SK-N-SH (cell line): Measurements from ENCODE around the gene ZC3H8. TPM values are rescaled to one million over a fixed set of nuclear protein-coding genes. Genes with fewer than 3 reads are reported as not detected.

Experiments used
- CTCF ChIA-PET: fragments of 300-600, 350-600 bp; formaldehyde crosslinking; extraction: SDS; loops from one replicate; lab custom pipeline; 2021; lab: Yijun Ruan, JAX
- POLR2A ChIA-PET: fragments of 350-600 bp; sonication (Branson Sonifier 250); formaldehyde crosslinking; extraction: SDS; loops from one replicate; lab custom pipeline; 2020; ENCODE audit warnings: antibody characterized with exemption, inconsistent platforms; lab: Yijun Ruan, JAX
- DNase-seq: peaks from one replicate; pipeline ENCODE4 v3.0.0; 2012
- H2AFZ ChIP-seq: fragments of 200-600 bp; sonication (generic); 2 replicates; pipeline ENCODE4 v1.8.1; 2016; ENCODE audit warnings: antibody characterized with exemption, mild to moderate bottlenecking, low read depth
- H3F3A ChIP-seq: fragments of 200-600 bp; sonication (generic); replicated peaks from 2 replicates; pipeline ENCODE3; 2016; ENCODE audit warnings: antibody characterized with exemption, mild to moderate bottlenecking; ENCODE audit not compliant: insufficient read depth
- H3K27ac ChIP-seq, 2 experiments: fragments of 200-500 bp in 1 of 2; fragments of 200-600 bp in 1 of 2; sonication (Bioruptor generic) in 1 of 2; sonication (generic), shearing (Covaris generic) in 1 of 2; 2 replicates each; pipeline versions ENCODE4 v1.5.1 to v1.6.1; 2014 to 2016; ENCODE audit warnings: low read depth in 2 of 2, inconsistent platforms in 1 of 2, low read length in 1 of 2, mild to moderate bottlenecking in 1 of 2, mixed read lengths in 1 of 2
- H3K27me3 ChIP-seq: fragments of 200-600 bp; sonication (generic), shearing (Covaris generic); 2 replicates; pipeline ENCODE4 v1.6.1; 2016; ENCODE audit warnings: mixed run types; ENCODE audit not compliant: insufficient read depth
- H3K36me3 ChIP-seq, 2 experiments: fragments of 200-500 bp in 1 of 2; fragments of 200-600 bp in 1 of 2; sonication (Bioruptor generic) in 1 of 2; sonication (generic) in 1 of 2; replicated peaks in 1 of 2; 2 replicates each; pipeline versions ENCODE3 to v1.5.1; 2014 to 2016; ENCODE audit warnings: low read length in 1 of 2, mild to moderate bottlenecking in 1 of 2; ENCODE audit not compliant: insufficient read depth in 2 of 2, control insufficient read depth in 1 of 2
- H3K4me1 ChIP-seq, 2 experiments: fragments of 200-500 bp in 1 of 2; fragments of 200-600 bp in 1 of 2; sonication (Bioruptor generic) in 1 of 2; sonication (generic), shearing (Covaris generic) in 1 of 2; 2 replicates each; pipeline versions ENCODE4 v1.5.1 to v1.6.1; 2014 to 2016; ENCODE audit warnings: low read depth in 1 of 2, low read length in 1 of 2, mixed run types in 1 of 2; ENCODE audit not compliant: insufficient read depth in 2 of 2, control insufficient read depth in 1 of 2
- H3K4me2 ChIP-seq: fragments of 200-600 bp; sonication (generic), shearing (Covaris generic); 2 replicates; pipeline ENCODE4 v1.6.1; 2017; ENCODE audit warnings: mixed run types
- H3K4me3 ChIP-seq, 2 experiments: fragments of 200-500 bp in 1 of 2; fragments of 200-600 bp in 1 of 2; sonication (Bioruptor generic) in 1 of 2; sonication (generic), shearing (Covaris generic) in 1 of 2; 2 replicates each; pipeline versions ENCODE4 v1.5.1 to v1.8.1; 2014 to 2016; ENCODE audit warnings: low read depth in 2 of 2, inconsistent platforms in 1 of 2, low read length in 1 of 2, mild to moderate bottlenecking in 1 of 2, mixed read lengths in 1 of 2, moderate library complexity in 1 of 2
- H3K79me2 ChIP-seq: fragments of 200-600 bp; sonication (generic); 2 replicates; pipeline ENCODE4 v1.8.1; 2017; ENCODE audit warnings: mild to moderate bottlenecking; ENCODE audit not compliant: insufficient read depth
- H3K9ac ChIP-seq: fragments of 200-600 bp; sonication (generic); 2 replicates; pipeline ENCODE4 v1.6.1; 2017; ENCODE audit warnings: mixed run types
- H3K9me2 ChIP-seq: fragments of 200-600 bp; sonication (generic); 2 replicates; pipeline ENCODE4 v1.6.1; 2017; ENCODE audit warnings: mixed run types
- H3K9me3 ChIP-seq: fragments of 200-600 bp; sonication (generic); 2 replicates; pipeline ENCODE4 v1.6.1; 2017; ENCODE audit warnings: mixed run types, mild to moderate bottlenecking, moderate library complexity
- H4K20me1 ChIP-seq: fragments of 200-600 bp; sonication (generic); 2 replicates; pipeline ENCODE4 v1.6.1; 2017; ENCODE audit warnings: mild to moderate bottlenecking, mixed run types; ENCODE audit not compliant: insufficient read depth
- CHD2 ChIP-seq: fragments of 150-350 bp; IDR thresholded peaks from 2 replicates; pipeline ENCODE4 v1.6.1; 2018; ENCODE audit warnings: low read length; ENCODE audit not compliant: partially characterized antibody
- CTCF ChIP-seq: fragments of 200-600 bp; sonication (generic); IDR thresholded peaks from 2 replicates; pipeline ENCODE4 v1.6.1; 2017; ENCODE audit warnings: antibody characterized with exemption, mild to moderate bottlenecking, moderate library complexity
- EZH2phosphoT487 ChIP-seq: fragments of 200-600 bp; sonication (generic); IDR thresholded peaks from 2 replicates; pipeline ENCODE4 v1.6.1; 2017; ENCODE audit warnings: low read depth, mixed run types, mild to moderate bottlenecking, antibody characterized with exemption, moderate library complexity, borderline replicate concordance
- FOXM1 ChIP-seq: IDR thresholded peaks from 2 replicates; pipeline ENCODE4 v1.4.0; 2012; ENCODE audit warnings: low read depth, mild to moderate bottlenecking
- GABPA ChIP-seq: IDR thresholded peaks from 2 replicates; pipeline ENCODE4 v1.4.0; 2012; ENCODE audit warnings: low read depth, mild to moderate bottlenecking
- GATA2 ChIP-seq: sonication (generic); formaldehyde crosslinking; IDR thresholded peaks from 2 replicates; pipeline ENCODE4 v1.5.0; 2020; ENCODE audit warnings: mild to moderate bottlenecking, missing genetic modification reagents
- JUND ChIP-seq: IDR thresholded peaks from 2 replicates; pipeline ENCODE4 v1.4.0; 2012
- MXI1 ChIP-seq: IDR thresholded peaks from 2 replicates; pipeline ENCODE4 v1.6.1; 2012; ENCODE audit warnings: mild to moderate bottlenecking, low read depth, low read length, improper control_type of control experiment
- NFIC ChIP-seq: IDR thresholded peaks from 2 replicates; pipeline ENCODE4 v1.4.0; 2012; ENCODE audit warnings: borderline replicate concordance
- NRF1 ChIP-seq: IDR thresholded peaks from 2 replicates; pipeline ENCODE4 v1.6.1; 2012; ENCODE audit warnings: low read depth, mild to moderate bottlenecking, low read length
- PBX3 ChIP-seq: IDR thresholded peaks from 2 replicates; pipeline ENCODE4; 2012
- RAD21 ChIP-seq: IDR thresholded peaks from 2 replicates; pipeline ENCODE4 v1.6.1; 2012; ENCODE audit warnings: mild to moderate bottlenecking, low read length
- RFX5 ChIP-seq: IDR thresholded peaks from 2 replicates; pipeline ENCODE4 v1.6.1; 2012; ENCODE audit warnings: mild to moderate bottlenecking, improper control_type of control experiment, low read length
- SIN3A ChIP-seq: IDR thresholded peaks from 2 replicates; pipeline ENCODE4 v1.6.1; 2012; ENCODE audit warnings: low read depth, mild to moderate bottlenecking, low read length, moderate library complexity, borderline replicate concordance
- USF1 ChIP-seq: IDR thresholded peaks from 2 replicates; pipeline ENCODE4 v1.4.0; 2012; ENCODE audit warnings: low read depth, borderline replicate concordance
- ZBTB33 ChIP-seq: IDR thresholded peaks from 2 replicates; pipeline ENCODE4 v1.4.0; 2012; ENCODE audit warnings: low read depth, borderline replicate concordance
- WGBS: methylation state at CpG from one replicate; pipeline ENCODE4 v1.1.6; 2017; ENCODE audit warnings: low lambda C conversion rate; 5-methylcytosine and 5-hydroxymethylcytosine counted together
- polyA plus RNA-seq, 3 experiments: library from polyadenylated mRNA; depleted of rRNA; stranded (reverse); fragments of >200 nt; gene quantifications; 2 replicates each; pipeline ENCODE4 v1.2.3, GENCODE V29; 2012
- TF ChIP-seq, protein P1 (sequence below): fragments of 150-350 bp; IDR thresholded peaks from 2 replicates; pipeline ENCODE4 v1.6.1; 2017; ENCODE audit warnings: antibody characterized with exemption, low read length, low read depth, borderline replicate concordance
- TF ChIP-seq, protein P2 (sequence below): IDR thresholded peaks from 2 replicates; pipeline ENCODE4 v1.4.0; 2012; ENCODE audit warnings: low read depth

ZC3H8 gene
- polyA plus RNA-seq, 1 of the 3 experiments (the other 2 are of a cell fraction), result 3.3 TPM

GRCh38 chr2:112273349-112273748, 18.5 kb upstream of the ZC3H8 start (continued):
- no peak for TF ChIP-seq ZBTB33
- no peak for TF ChIP-seq CHD2
- TF ChIP-seq RFX5, result no peak

DNA sequence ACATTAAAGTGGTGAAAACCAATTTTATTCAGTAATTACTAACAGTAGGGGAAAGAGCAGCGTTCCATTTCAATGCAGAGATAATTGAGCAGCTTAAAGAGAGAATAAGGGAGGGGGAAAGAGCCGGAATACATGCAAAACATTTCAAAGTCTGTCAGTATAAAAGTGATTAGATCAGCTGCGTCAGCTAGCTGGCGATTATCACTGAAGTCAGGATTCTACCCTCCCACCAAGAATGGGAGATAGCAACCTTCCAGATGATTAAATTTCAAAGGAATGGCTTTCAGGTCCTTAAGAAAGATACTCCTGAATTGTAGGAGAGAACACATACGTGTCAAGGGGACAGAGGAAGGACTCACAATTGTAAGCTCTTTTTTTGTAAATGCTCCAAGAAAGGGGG, 17.8 kb upstream of the ZC3H8 start:
- no peaks in the 10 kb centered on the region for H3K9me3 ChIP-seq
- CTCF ChIA-PET, result interaction anchor here (0.8 to 1.9 kb wide), 2 partner anchors 13 to 263 kb away, joined by 3 to 8 read pairs; no protein-coding TSS in a partner anchor
- H3K27me3 ChIP-seq, result no peaks in the 10 kb centered on the region
- POLR2A ChIA-PET, result no interaction called here
- 95% methylated on average over 5 of the region's 5 CpGs for WGBS
- no peak overlapping the region for H3K27ac ChIP-seq
- no peak overlapping the region for H3K4me3 ChIP-seq
- H3F3A ChIP-seq, result peaks cover 3% of the 10 kb centered on the region
- H4K20me1 ChIP-seq, result no peaks in the 10 kb centered on the region
- no peak overlapping the region for H3K4me2 ChIP-seq
- no peak overlapping the region for H2AFZ ChIP-seq
- no peaks in the 10 kb centered on the region for H3K9me2 ChIP-seq
- H3K9ac ChIP-seq, result no peak overlapping the region
- DNase-seq, result no peak
- peaks cover 0 to 5% of the 10 kb centered on the region in 2 experiments for H3K36me3 ChIP-seq
- TF ChIP-seq, protein P1, sequence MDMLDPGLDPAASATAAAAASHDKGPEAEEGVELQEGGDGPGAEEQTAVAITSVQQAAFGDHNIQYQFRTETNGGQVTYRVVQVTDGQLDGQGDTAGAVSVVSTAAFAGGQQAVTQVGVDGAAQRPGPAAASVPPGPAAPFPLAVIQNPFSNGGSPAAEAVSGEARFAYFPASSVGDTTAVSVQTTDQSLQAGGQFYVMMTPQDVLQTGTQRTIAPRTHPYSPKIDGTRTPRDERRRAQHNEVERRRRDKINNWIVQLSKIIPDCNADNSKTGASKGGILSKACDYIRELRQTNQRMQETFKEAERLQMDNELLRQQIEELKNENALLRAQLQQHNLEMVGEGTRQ, result no peak
- TF ChIP-seq PBX3 (no peak), GABPA (no peak), EZH2phosphoT487 (no peak), NRF1 (no peak), MXI1 (no peak), RAD21 (no peak), FOXM1 (no peak), CHD2 (no peak), NFIC (no peak)
- peaks cover 13% of the 10 kb centered on the region for H3K79me2 ChIP-seq
- H3K4me1 ChIP-seq, result peaks cover 0 to 5% of the 10 kb centered on the region in 2 experiments; a peak in 2 of 4 replicates

- H3K9me2 ChIP-seq, result no peaks in the 10 kb centered on the region
- no peaks in the 10 kb centered on the region for H3K9me3 ChIP-seq
- no peak overlapping the region for H2AFZ ChIP-seq
- H4K20me1 ChIP-seq, result no peaks in the 10 kb centered on the region
- H3K27ac ChIP-seq, result no peak overlapping the region
- ChIA-PET POLR2A (no interaction called here), CTCF (interaction anchor here (1.4 to 1.6 kb wide), 2 partner anchors 8 to 9 kb away, joined by 4 to 8 read pairs; no protein-coding TSS in a partner anchor)
- 83% methylated on average over 1 of the region's 1 CpG for WGBS
- no peak overlapping the region for H3K4me3 ChIP-seq
- DNase-seq, result no peak
- H3K9ac ChIP-seq, result no peak overlapping the region
- no peaks in the 10 kb centered on the region for H3K79me2 ChIP-seq
- no peaks in the 10 kb centered on the region for H3K4me1 ChIP-seq
- H3F3A ChIP-seq, result no peaks in the 10 kb centered on the region
- H3K4me2 ChIP-seq, result no peak overlapping the region
- no peaks in the 10 kb centered on the region for H3K36me3 ChIP-seq
- H3K27me3 ChIP-seq, result no peaks in the 10 kb centered on the region
- TF ChIP-seq, protein P2, sequence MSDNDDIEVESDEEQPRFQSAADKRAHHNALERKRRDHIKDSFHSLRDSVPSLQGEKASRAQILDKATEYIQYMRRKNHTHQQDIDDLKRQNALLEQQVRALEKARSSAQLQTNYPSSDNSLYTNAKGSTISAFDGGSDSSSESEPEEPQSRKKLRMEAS, result no peak
- no peak for TF ChIP-seq SIN3A
- TF ChIP-seq JUND, result no peak
- TF ChIP-seq RFX5, result no peak
- no peak for TF ChIP-seq PBX3
- TF ChIP-seq CHD2, result no peak
- no peak for TF ChIP-seq GABPA
- TF ChIP-seq GATA2, result no peak
- no peak for TF ChIP-seq USF1
- no peak for TF ChIP-seq CTCF
These were observed 13.7 kb upstream of the ZC3H8 start for GRCh38 chr2:112268547-112268946.
